ENCODE measurements around the gene ANAPC1.

The ANAPC1 gene

DNA sequence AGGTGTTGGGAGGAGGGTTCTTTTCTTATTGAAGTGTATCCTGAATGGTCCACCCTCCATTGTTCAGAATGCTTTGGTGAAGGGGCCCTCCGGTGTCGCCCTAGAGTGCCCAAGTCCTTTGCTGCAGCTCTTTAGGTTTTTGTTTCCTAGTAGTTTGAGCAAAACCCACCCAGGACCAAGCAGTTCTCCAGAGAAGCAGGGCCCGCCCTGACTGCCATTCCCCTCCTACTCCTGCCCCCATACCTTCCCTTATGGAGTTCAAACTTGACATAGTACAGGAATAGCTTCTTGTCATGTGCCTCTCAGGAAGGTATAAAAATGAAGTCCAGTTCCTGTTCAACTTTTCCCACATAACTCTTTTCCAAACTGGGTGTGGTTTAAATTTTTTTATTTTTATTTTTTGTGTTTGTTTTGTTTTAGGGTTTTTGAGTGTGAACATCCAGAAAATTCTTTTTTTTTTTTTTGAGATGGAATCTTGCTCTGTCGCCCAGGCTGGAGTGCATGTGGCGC is 20.0 kb upstream of the ANAPC1 start:
- DNase-seq (ENCODE audit: low read depth): no peak
- TF ChIP-seq, protein P1, sequence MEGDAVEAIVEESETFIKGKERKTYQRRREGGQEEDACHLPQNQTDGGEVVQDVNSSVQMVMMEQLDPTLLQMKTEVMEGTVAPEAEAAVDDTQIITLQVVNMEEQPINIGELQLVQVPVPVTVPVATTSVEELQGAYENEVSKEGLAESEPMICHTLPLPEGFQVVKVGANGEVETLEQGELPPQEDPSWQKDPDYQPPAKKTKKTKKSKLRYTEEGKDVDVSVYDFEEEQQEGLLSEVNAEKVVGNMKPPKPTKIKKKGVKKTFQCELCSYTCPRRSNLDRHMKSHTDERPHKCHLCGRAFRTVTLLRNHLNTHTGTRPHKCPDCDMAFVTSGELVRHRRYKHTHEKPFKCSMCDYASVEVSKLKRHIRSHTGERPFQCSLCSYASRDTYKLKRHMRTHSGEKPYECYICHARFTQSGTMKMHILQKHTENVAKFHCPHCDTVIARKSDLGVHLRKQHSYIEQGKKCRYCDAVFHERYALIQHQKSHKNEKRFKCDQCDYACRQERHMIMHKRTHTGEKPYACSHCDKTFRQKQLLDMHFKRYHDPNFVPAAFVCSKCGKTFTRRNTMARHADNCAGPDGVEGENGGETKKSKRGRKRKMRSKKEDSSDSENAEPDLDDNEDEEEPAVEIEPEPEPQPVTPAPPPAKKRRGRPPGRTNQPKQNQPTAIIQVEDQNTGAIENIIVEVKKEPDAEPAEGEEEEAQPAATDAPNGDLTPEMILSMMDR (conservative IDR thresholded peaks at IDR 0.05; ENCODE audit: low read length): no peak
- no peak overlapping the region for H3K4me3 ChIP-seq (ENCODE audit: low read length)

DNA sequence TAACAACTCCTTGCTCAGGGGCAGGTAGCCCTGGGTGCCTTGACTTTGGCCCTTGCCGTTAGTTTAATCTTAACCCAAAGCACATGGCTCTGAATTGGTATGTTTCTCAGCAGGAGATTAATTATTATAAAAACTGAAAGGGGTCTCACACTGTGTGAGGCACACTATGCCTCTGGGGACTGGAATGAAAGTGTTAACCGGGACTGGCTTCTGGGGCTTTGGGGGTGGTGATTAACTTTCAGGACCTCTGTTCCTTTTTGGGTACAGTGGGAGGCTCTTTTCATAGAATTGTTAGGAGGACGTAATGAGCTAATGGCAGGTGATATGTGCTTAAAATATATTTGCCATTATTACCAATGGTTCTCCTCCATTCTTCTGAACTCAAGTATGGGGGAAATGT is 19.5 kb upstream of the ANAPC1 start:
- no peak for DNase-seq (ENCODE audit: low read depth)
- TF ChIP-seq, protein P1 (conservative IDR thresholded peaks at IDR 0.05; ENCODE audit: low read length): no peak
- H3K4me3 ChIP-seq (ENCODE audit: low read length): no peak overlapping the region

DNA sequence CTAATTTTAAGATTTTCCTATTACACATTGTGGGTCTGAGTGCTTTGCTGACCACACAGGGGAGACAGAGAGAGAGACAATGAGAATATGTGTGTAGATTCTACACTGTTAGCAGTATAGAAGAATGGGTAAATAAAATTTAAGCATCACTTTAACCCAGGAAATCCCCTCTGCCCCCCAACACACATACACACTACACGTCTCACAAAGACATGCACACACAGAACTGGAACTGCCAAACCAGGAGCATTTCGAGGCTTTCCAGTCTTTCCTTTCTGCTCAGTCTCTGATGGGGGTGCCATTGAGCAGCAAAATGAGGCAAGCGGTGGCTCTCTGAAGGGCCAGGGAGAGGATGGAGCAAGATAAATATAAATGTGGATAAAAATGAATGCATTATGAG is 16.9 kb upstream of the ANAPC1 start:
- TF ChIP-seq, protein P1 (conservative IDR thresholded peaks at IDR 0.05; ENCODE audit: low read length): peak; percentile 23
- DNase-seq (ENCODE audit: low read depth): no peak
- no peak overlapping the region for H3K4me3 ChIP-seq (ENCODE audit: low read length)

DNA sequence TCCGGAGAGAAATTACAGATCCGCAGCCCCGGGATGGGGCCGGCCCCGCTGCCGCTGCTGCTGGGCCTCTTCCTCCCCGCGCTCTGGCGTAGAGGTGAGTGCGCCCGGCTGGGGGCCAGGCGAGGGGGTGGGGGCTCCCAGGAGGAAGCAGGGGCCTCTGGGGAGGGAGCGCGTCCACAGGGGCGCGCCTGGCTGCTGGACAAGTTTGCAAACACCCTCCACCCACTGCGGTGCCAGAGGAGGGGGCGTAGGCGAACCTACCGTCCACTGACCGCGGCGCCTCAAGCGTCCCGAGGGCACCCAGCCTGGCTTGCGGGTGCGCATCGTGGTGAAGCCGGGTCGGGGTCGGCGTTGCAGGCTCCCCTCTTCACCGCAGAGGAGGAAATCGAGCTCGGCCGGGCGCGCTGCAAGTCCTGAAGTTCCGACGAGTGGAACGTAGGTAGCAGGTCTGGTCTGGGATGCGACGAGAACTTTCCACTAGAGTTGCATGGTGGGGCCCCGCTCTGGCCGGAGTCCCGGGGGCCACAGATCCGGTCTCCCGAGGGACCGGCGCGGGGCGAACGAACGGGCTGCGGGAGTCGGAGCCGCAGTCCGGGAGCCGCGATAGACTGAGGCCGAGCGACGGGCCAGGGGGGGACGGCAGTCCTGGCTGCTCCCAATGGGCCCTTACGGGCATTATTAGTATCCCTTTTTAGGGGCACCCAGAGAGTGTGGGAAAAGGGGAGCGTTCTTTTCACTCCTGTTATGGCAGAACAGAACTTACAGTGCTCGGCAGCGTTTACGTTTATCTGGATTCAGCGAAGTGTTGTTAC is 14.9 kb upstream of the ANAPC1 start:
- TF ChIP-seq, protein P1 (conservative IDR thresholded peaks at IDR 0.05; ENCODE audit: low read length): no peak
- no peak for DNase-seq (ENCODE audit: low read depth)
- peak overlapping the region; percentile 34 for H3K4me3 ChIP-seq (ENCODE audit: low read length)

DNA sequence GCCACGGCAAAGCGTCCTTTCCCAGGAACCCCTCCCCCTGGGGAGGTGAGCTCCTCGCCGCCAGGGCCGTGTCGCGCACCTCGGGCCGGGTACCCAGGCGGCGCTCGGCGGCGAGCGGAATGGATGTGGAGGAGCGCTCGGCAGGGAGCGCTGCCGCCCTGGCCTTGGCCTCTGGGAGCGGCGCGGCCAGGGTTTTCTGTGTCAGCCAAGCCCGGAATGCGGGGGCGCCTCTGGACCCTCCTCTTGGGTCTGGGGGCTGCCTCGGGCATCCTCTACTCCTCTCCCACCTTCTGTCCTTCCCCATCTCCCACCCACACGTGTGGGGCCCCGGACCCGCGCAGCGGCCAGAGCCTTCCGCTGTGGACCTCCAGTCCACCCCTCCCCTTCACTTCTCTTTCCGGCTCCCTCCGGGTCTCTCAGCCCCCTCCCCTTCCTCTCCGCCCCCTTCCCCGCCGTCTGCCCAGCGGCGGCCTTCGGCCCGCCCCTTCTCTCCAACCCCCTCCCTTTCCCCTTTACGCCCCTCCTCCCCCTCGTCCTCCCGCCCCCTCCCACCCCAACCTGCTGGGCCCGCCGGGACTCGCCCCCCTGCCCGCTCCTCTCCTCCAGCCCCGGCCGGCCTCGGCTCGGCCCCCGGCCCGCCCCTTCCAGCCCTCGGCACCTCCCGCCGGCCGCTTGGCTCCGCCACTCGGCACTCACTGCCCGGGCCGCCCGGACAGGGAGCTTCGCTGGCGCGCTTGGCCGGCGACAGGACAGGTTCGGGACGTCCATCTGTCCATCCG is 14.1 kb upstream of the ANAPC1 start, which contains the start of gene MERTK:
TSS of gene MERTK (plus strand) at position 684 of the 779 bp plus-strand sequence. CDS start 129 bp downstream, outside the sequence.
- DNase-seq (ENCODE audit: low read depth): peak; percentile 20
- TF ChIP-seq, protein P1 (conservative IDR thresholded peaks at IDR 0.05; ENCODE audit: low read length): peak; percentile 36

DNA sequence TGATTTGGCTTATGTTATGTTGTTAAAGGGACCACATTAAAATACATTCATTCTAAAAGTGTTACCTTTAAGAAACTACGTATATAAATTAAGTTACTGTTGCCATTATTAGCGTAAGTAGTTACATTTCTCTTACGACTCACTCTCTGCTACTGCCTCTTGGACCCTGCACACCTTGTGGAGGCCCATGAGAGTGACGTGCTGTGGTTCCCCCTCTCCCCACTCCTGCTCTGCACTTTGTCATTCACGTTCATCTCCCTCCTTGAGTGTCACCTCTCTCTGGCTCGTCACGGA is 13.6 kb upstream of the ANAPC1 start:
- TF ChIP-seq, protein P1 (conservative IDR thresholded peaks at IDR 0.05; ENCODE audit: low read length): no peak
- peak overlapping the region; percentile 55 for H3K4me3 ChIP-seq (ENCODE audit: low read length)
- DNase-seq (ENCODE audit: low read depth): no peak

More for the DNA sequence above, 14.1 kb upstream of the ANAPC1 start, which contains the start of gene MERTK:
- H3K4me3 ChIP-seq (ENCODE audit: low read length): peak within 1 kb of the TSS; percentile 55
